ENCODE results near the gene WDR1. TPM values are rescaled to one million over a fixed set of nuclear protein-coding genes. Genes with fewer than 3 reads are reported as not detected.

The WDR1 gene
- polyA plus RNA-seq, 2 of the 4 experiments (the other 2 are of a cell fraction) = 251 to 326 TPM

- no peak overlapping the region for H3K27ac ChIP-seq
- no peak for ATAC-seq
- WGBS (ENCODE audit: missing lambda C conversion rate) = 0% methylated on average over 1 of the region's 2 CpGs
- ChIA-PET POLR2A (no interaction called here), CTCF (no interaction called here)
- FAIRE-seq = no peak
- DNase-seq (ENCODE audit: low read depth in 1 of 2, low spot score in 1 of 2) = no peak
- no peak overlapping the region for H3K4me3 ChIP-seq
- H3K9me3 ChIP-seq = no peaks in the 10 kb centered on the region
- no peak for TF ChIP-seq HOXB13 (CRISPR knock-in tag; IDR thresholded peaks at IDR 0.05; ENCODE audit: low read depth)
- TF ChIP-seq, protein P1, sequence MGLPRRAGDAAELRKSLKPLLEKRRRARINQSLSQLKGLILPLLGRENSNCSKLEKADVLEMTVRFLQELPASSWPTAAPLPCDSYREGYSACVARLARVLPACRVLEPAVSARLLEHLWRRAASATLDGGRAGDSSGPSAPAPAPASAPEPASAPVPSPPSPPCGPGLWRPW (IDR thresholded peaks at IDR 0.05) = no peak
- no peak for TF ChIP-seq TP53 (CRISPR knock-in tag; IDR thresholded peaks at IDR 0.05)
- TF ChIP-seq ZSCAN20 (CRISPR knock-in tag; IDR thresholded peaks at IDR 0.05) = no peak
- TF ChIP-seq FOXS1 (CRISPR knock-in tag; IDR thresholded peaks at IDR 0.05) = no peak
- TF ChIP-seq PHF8 (IDR thresholded peaks at IDR 0.05; ENCODE audit: borderline replicate concordance, low read depth) = no peak
- TF ChIP-seq EHMT2 (IDR thresholded peaks at IDR 0.05; ENCODE audit: low read depth) = no peak
- TF ChIP-seq MAFK (IDR thresholded peaks at IDR 0.05; ENCODE audit: partially characterized antibody) = no peak
- TF ChIP-seq BCL3 (IDR thresholded peaks at IDR 0.05) = no peak
- TF ChIP-seq FOSB (CRISPR knock-in tag; IDR thresholded peaks at IDR 0.05) = no peak
- TF ChIP-seq PBX3 (IDR thresholded peaks at IDR 0.05) = no peak
- TF ChIP-seq KDM5A (IDR thresholded peaks at IDR 0.05) = no peak
- no peak for TF ChIP-seq NPAS2 (CRISPR knock-in tag; IDR thresholded peaks at IDR 0.05; ENCODE audit: borderline replicate concordance)
- no peak for TF ChIP-seq CEBPB (IDR thresholded peaks at IDR 0.05)
- no peak for TF ChIP-seq ATOH8 (CRISPR knock-in tag; IDR thresholded peaks at IDR 0.05; ENCODE audit: low read depth)
- no peak for TF ChIP-seq RAD21 (conservative IDR thresholded peaks at IDR 0.05 in 1 of 2, IDR thresholded peaks at IDR 0.05 in 1 of 2)
- no peak for TF ChIP-seq TFCP2L1 (CRISPR knock-in tag; IDR thresholded peaks at IDR 0.05)
- TF ChIP-seq ZFP36 (IDR thresholded peaks at IDR 0.05; ENCODE audit: borderline replicate concordance, partially characterized antibody) = no peak
- TF ChIP-seq, protein P2, sequence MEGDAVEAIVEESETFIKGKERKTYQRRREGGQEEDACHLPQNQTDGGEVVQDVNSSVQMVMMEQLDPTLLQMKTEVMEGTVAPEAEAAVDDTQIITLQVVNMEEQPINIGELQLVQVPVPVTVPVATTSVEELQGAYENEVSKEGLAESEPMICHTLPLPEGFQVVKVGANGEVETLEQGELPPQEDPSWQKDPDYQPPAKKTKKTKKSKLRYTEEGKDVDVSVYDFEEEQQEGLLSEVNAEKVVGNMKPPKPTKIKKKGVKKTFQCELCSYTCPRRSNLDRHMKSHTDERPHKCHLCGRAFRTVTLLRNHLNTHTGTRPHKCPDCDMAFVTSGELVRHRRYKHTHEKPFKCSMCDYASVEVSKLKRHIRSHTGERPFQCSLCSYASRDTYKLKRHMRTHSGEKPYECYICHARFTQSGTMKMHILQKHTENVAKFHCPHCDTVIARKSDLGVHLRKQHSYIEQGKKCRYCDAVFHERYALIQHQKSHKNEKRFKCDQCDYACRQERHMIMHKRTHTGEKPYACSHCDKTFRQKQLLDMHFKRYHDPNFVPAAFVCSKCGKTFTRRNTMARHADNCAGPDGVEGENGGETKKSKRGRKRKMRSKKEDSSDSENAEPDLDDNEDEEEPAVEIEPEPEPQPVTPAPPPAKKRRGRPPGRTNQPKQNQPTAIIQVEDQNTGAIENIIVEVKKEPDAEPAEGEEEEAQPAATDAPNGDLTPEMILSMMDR (IDR thresholded peaks at IDR 0.05) = no peak
- no peak for TF ChIP-seq EHF (CRISPR knock-in tag; IDR thresholded peaks at IDR 0.05)
- H3K4me2 ChIP-seq = no peak overlapping the region
- H3K4me1 ChIP-seq = no peaks in the 10 kb centered on the region
These were observed 22.9 kb upstream of the WDR1 start for GRCh38 chr4:10139518-10139917.

DNA sequence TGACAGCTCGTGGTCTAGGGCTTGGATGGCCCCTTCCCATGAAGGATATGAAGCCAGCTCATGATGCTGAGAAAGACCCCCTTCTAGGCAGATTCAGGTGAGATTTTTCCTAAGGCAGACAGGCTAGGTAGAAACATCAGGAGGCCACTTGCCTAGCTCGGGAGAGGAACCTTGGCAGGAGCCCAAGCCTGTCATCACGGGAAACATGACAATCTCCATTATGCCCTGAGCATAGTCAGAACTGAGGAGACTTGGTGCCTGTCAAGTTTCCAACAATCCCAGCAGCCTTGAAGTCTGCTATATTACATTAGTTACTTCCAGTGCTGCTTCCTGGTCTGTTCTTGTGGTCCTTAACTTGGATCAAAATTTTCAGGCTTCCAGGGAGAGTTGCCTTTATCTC is 18.7 kb upstream of the WDR1 start:
- Histone ChIP-seq H3K9me3 (no peaks in the 10 kb centered on the region), H3K4me3 (no peak overlapping the region), H3K4me2 (no peak overlapping the region), H3K4me1 (no peaks in the 10 kb centered on the region), H3K27ac (no peak overlapping the region)
- FAIRE-seq (no peak), DNase-seq (ENCODE audit: low read depth in 1 of 2, low spot score in 1 of 2) (no peak), ATAC-seq (no peak)
- TF ChIP-seq HOXB5 (CRISPR knock-in tag; IDR thresholded peaks at IDR 0.05) (no peak), FOXS1 (CRISPR knock-in tag; IDR thresholded peaks at IDR 0.05) (no peak), MYC (IDR thresholded peaks at IDR 0.05; ENCODE audit: borderline replicate concordance, low read length) (no peak), ESRRA (IDR thresholded peaks at IDR 0.05; ENCODE audit: borderline replicate concordance, low read length) (no peak), TP53 (CRISPR knock-in tag; IDR thresholded peaks at IDR 0.05) (no peak), HOXB13 (CRISPR knock-in tag; IDR thresholded peaks at IDR 0.05; ENCODE audit: low read depth) (no peak), ZNF302 (CRISPR knock-in tag; IDR thresholded peaks at IDR 0.05) (no peak), JUN (IDR thresholded peaks at IDR 0.05) (no peak), ELK1 (IDR thresholded peaks at IDR 0.05; ENCODE audit: low read depth, low read length) (no peak), CBX8 (IDR thresholded peaks at IDR 0.05) (no peak), NFE2L2 (conservative IDR thresholded peaks at IDR 0.05; ENCODE audit: low read length) (no peak), ZC3H11A (IDR thresholded peaks at IDR 0.05) (no peak), BHLHE40 (IDR thresholded peaks at IDR 0.05; ENCODE audit: low read depth, low read length) (no peak), TFCP2L1 (CRISPR knock-in tag; IDR thresholded peaks at IDR 0.05) (no peak)
- TF ChIP-seq, protein P1 (IDR thresholded peaks at IDR 0.05) = no peak
- TF ChIP-seq, protein P3, sequence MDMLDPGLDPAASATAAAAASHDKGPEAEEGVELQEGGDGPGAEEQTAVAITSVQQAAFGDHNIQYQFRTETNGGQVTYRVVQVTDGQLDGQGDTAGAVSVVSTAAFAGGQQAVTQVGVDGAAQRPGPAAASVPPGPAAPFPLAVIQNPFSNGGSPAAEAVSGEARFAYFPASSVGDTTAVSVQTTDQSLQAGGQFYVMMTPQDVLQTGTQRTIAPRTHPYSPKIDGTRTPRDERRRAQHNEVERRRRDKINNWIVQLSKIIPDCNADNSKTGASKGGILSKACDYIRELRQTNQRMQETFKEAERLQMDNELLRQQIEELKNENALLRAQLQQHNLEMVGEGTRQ (IDR thresholded peaks at IDR 0.05) = no peak
- whole genome bisulfite sequencing (ENCODE audit: missing lambda C conversion rate) = 0% methylated on average over 1 of the region's 3 CpGs
- POLR2A ChIA-PET = interaction anchor here (1.5 kb wide), 1 partner anchor 18 kb away, joined by 4 read pairs; the partner anchor contains the start of gene WDR1
- CTCF ChIA-PET = no interaction called here
